PFSK-1 (cell line): ENCODE results near the gene HJURP.

Experiments used
- FOXP2 ChIP-seq: optimal IDR thresholded peaks from 2 replicates; pipeline ENCODE3; 2011; ENCODE audit warnings: borderline replicate concordance, control low read depth, inconsistent platforms; ENCODE audit not compliant: insufficient read depth; ENCODE audit errors: extremely low read length, extremely low read depth
- POLR2AphosphoS5 ChIP-seq: IDR thresholded peaks from 2 replicates; pipeline ENCODE4 v1.6.1; 2012; ENCODE audit warnings: low read depth, mild to moderate bottlenecking, control low read depth, low read length, moderate library complexity
- SIN3A ChIP-seq: IDR thresholded peaks from 2 replicates; pipeline ENCODE4 v1.6.1; 2012; ENCODE audit warnings: mild to moderate bottlenecking, low read length, moderate library complexity, borderline replicate concordance; ENCODE audit not compliant: insufficient read depth
- TAF1 ChIP-seq: IDR thresholded peaks from 2 replicates; pipeline ENCODE4 v1.6.1; 2012; ENCODE audit warnings: low read length, control low read depth, borderline replicate concordance; ENCODE audit not compliant: insufficient read depth
- TF ChIP-seq, protein P1 (sequence below), 2 experiments: IDR thresholded peaks; 2 replicates each; pipeline versions ENCODE4 v1.6.1 to v1.8.0; 2011 to 2012; ENCODE audit warnings: low read depth in 2 of 2, low read length in 2 of 2, control low read depth in 1 of 2, inconsistent platforms in 1 of 2, mild to moderate bottlenecking in 1 of 2, moderate library complexity in 1 of 2; ENCODE audit not compliant: insufficient read depth in 1 of 2

The HJURP gene

DNA sequence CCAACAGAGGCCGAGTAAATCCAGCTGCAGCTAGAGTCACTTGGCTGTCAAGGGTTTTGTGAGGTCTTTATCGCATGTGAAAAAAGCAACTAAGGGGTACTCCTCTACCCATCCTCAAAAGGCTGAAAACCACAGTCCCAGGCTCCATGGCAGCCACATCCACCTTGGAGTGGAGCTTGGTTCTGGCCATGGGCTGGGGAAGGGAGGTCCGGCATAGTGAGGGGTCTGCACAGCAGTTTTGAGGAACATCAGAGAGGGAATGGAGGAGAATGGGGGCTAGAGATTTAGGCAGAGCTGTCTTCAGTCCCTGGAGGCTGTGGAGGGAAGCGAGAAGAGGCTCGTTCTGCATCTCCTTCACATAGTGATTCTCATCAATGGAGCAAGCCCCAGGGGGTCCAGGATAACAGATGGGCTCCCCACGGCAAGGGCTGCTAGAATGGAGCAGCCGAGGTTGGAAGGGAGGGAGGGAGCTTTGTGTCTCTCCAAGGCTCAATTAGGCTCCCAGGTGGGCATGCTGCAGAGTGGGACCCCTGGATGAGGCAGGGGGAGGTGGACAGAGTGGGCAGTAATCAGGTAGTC, 55.2 kb downstream of the HJURP start:
- TF ChIP-seq FOXP2 = no peak
- TF ChIP-seq SIN3A = no peak
- TF ChIP-seq POLR2AphosphoS5 = no peak
- no peak for TF ChIP-seq TAF1
- TF ChIP-seq, protein P1, sequence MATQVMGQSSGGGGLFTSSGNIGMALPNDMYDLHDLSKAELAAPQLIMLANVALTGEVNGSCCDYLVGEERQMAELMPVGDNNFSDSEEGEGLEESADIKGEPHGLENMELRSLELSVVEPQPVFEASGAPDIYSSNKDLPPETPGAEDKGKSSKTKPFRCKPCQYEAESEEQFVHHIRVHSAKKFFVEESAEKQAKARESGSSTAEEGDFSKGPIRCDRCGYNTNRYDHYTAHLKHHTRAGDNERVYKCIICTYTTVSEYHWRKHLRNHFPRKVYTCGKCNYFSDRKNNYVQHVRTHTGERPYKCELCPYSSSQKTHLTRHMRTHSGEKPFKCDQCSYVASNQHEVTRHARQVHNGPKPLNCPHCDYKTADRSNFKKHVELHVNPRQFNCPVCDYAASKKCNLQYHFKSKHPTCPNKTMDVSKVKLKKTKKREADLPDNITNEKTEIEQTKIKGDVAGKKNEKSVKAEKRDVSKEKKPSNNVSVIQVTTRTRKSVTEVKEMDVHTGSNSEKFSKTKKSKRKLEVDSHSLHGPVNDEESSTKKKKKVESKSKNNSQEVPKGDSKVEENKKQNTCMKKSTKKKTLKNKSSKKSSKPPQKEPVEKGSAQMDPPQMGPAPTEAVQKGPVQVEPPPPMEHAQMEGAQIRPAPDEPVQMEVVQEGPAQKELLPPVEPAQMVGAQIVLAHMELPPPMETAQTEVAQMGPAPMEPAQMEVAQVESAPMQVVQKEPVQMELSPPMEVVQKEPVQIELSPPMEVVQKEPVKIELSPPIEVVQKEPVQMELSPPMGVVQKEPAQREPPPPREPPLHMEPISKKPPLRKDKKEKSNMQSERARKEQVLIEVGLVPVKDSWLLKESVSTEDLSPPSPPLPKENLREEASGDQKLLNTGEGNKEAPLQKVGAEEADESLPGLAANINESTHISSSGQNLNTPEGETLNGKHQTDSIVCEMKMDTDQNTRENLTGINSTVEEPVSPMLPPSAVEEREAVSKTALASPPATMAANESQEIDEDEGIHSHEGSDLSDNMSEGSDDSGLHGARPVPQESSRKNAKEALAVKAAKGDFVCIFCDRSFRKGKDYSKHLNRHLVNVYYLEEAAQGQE (IDR thresholded peaks at IDR 0.05; ENCODE audit: insufficient read depth in 1 of 2, low read depth in 2 of 2, low read length in 2 of 2) = no peak

DNA sequence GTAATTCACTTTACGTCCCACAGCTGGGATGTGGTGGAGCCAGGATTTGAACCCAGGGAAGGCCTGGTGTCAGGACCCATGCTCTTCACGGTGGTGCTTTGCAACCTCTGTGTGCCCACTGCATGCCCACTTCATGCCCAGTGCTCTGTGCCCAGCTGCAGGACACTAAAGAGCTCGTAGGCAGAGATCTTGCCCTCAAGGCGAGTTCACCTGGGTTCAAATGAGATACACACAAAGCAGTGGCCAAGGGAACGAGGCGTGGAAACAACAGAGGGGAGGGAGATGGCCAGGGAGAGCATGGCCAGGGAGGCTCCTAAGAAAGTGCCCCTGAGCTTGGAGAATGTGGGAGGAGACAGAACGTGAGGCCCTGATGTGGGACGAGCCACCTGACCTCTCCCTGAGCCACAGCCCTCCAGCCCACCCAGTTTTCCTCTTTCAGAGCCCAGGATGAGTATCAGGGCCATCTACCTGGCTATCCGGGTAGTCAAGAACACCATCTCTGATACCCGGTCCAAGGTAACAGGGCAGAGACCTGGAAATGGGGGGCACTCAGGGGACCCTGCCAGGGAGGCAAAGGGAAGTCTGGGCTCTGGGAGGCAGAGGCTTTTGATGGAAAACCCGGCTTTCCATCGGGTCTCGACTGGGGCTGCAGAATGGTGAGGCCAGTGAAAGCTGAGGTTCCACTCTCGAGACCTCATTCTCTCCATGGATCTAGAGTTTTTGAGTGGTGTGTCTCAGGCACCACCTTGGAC, 55.8 kb downstream of the HJURP start:
- TF ChIP-seq FOXP2 (no peak), SIN3A (no peak), TAF1 (no peak), POLR2AphosphoS5 (no peak)
- TF ChIP-seq, protein P1 (IDR thresholded peaks at IDR 0.05; ENCODE audit: insufficient read depth in 1 of 2, low read depth in 2 of 2, low read length in 2 of 2) = no peak

DNA sequence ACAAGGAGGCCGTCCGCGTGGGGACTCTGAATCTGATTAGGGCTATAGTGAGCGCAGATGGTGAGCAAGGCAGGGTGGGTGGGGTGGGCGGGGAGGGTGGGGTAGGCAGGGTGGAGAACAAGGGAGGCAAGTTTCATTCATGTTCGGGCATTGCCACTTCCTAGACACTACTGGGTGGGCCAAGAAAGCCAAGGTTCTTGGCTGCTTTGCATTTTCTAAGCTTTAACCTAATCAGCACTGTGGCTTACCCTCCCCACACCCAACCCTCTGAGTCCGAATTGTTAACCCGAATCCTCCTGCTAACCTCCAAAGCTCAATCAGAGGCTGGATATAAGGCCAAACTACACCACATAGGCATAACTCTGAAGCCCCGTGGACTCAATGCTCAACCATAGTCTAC, 58.1 kb downstream of the HJURP start:
- TF ChIP-seq FOXP2 (no peak), POLR2AphosphoS5 (no peak), TAF1 (no peak), SIN3A (no peak)
- TF ChIP-seq, protein P1 (IDR thresholded peaks at IDR 0.05; ENCODE audit: insufficient read depth in 1 of 2, low read depth in 2 of 2, low read length in 2 of 2) = no peak

DNA sequence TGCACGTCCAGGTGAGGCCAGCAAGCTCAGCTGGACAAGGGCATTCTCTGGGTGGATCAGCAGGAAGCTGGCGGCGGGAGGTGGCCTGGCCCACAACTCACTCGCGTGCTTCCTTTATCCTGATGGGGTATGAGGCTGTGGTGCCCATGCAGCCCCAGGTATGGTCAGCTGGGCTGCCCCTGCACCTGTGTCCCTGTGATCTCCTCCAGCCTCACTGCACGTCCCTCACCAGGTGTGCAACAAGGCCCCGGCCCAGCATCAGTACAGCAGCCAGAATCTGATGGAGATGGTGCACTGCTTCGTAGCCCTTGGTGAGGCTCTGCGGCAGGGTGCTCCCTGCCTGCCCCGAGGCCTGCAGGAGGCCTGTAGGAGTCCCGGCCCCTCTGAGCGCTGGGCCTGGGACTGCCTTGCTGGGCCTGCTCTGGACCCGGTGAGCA, 58.6 kb downstream of the HJURP start:
- TF ChIP-seq TAF1 (no peak), SIN3A (no peak), FOXP2 (no peak), POLR2AphosphoS5 (no peak)
- TF ChIP-seq, protein P1 (IDR thresholded peaks at IDR 0.05; ENCODE audit: insufficient read depth in 1 of 2, low read depth in 2 of 2, low read length in 2 of 2) = no peak
